ES-I3 (cell line): ENCODE results near the gene B4GALT3.

Experiments
- H3K36me3 ChIP-seq: 2 replicates; pipeline ENCODE4 v1.6.1; 2013; ENCODE audit warnings: mild to moderate bottlenecking, low read length, control low read depth, moderate library complexity; ENCODE audit not compliant: insufficient read depth
- H3K4me1 ChIP-seq: 2 replicates; pipeline ENCODE4 v1.6.1; 2013; ENCODE audit warnings: mild to moderate bottlenecking, control low read depth, low read length; ENCODE audit not compliant: insufficient read depth
- H3K9ac ChIP-seq: 2 replicates; pipeline ENCODE4 v1.6.1; 2013; ENCODE audit warnings: low read depth, mild to moderate bottlenecking, low read length, moderate library complexity
- H3K9me3 ChIP-seq: 2 replicates; pipeline ENCODE4 v1.6.1; 2013; ENCODE audit warnings: mild to moderate bottlenecking, low read length, moderate library complexity; ENCODE audit not compliant: control insufficient read depth, insufficient read depth

The B4GALT3 gene

DNA sequence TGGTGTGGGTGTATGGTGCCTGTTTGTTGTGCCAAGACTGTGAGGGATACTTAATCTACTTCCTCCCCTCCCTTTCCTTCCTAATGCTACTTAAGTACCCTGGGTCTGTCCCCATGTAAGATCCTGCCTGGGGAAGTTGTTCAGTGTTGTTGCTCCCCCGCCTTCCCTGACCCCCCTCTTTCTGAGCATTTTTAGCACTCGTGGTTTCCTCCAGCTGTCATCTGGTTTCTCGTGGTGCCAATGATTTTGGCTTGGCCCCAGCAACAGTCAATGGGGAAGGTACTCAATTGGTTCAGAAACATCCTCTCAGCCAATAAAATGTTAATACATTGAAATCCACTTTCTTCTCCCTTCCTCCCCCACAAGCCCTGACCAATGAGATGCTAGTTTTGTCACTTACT lies 8.0 kb upstream of the B4GALT3 start:
- no peaks in the 10 kb centered on the region for H3K9me3 ChIP-seq
- no peak overlapping the region for H3K9ac ChIP-seq
- peaks cover 3% of the 10 kb centered on the region; the same call in 1 of the 2 replicates for H3K4me1 ChIP-seq
- no peaks in the 10 kb centered on the region for H3K36me3 ChIP-seq

DNA sequence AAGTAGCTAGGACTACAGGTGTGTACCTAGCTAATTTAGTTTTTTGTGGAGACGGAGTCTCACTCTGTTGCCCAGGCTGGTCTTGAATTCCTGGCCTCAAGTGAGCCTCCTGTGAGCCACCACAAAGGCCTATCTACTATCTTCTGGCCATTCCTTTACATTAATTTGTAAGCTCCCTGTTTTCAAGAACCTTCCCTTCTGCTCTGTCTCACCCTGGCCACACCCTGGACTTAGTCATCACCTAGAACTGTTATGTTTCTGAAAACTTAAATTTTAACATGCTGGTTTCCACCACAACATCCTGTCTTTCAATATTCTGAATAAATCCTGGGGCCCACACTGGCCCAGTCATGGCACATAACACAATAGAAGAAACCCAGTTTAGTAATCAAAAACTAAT lies 4.9 kb upstream of the B4GALT3 start:
- Histone ChIP-seq H3K9ac (no peak overlapping the region), H3K36me3 (no peaks in the 10 kb centered on the region), H3K4me1 (peaks cover 10% of the 10 kb centered on the region; the same call in 1 of the 2 replicates), H3K9me3 (no peaks in the 10 kb centered on the region)

DNA sequence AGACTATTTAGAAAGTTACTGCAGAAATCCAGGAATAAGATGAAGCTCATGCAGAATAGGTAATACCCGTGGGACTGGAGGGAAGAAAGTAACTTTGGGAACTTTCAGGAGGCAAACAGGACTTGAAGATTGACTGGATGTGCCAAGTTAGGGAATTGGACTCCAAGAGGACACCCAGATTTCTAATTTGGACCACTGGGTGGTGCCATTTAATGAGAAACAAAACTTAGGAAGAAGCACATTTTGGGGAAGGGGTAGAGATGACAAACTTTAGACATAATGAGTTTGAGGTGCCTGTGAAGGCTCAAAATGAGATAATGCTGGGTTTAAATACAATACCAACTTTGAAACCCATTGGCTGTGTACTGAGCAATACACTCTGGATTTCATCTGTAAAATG lies 3.3 kb upstream of the B4GALT3 start:
- Histone ChIP-seq H3K9ac (no peak overlapping the region), H3K9me3 (no peaks in the 10 kb centered on the region), H3K4me1 (peaks cover 10% of the 10 kb centered on the region; the same call in 1 of the 2 replicates), H3K36me3 (no peaks in the 10 kb centered on the region)

DNA sequence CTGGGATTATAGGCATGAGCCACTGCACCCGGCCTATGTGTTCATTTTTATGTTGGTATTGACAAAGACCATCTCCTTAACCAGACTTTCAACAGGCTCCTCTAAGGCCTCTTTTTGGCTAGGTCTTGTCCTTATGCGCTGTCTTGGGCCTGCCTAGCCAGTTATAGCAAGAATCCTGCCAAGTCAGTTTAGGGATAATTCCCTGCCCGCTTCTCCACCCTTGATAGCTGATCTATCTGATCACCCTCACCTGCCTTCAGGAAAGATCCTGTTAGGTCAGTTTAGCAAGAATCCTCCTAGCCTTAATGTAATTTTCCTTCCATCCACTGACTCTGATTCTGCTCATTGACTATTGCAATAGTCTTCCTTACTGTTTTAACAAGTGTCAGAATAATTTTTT lies 2.4 kb upstream of the B4GALT3 start:
- Histone ChIP-seq H3K4me1 (peaks cover 7% of the 10 kb centered on the region; the same call in 1 of the 2 replicates), H3K9ac (no peak overlapping the region), H3K36me3 (no peaks in the 10 kb centered on the region), H3K9me3 (no peaks in the 10 kb centered on the region)

DNA sequence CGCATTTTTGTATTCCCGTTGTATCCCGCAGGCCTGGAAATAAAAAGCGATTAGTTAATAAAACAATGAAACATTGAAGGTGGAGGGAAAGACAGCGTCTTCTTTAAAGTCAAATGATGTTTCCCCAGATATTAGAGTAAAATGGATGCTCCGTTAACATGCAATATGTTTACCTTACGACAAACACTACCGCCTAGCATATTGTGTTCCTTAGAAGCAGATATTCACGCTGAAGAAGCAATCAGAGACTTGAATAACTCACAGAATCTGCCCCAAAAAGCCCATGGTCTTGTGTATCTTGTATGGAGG lies 583 bp upstream of the B4GALT3 start:
- Histone ChIP-seq H3K36me3 (no peaks in the 10 kb centered on the region; the same call in 1 of the 2 replicates), H3K9ac (peak overlapping the region; percentile 65; the same call in 1 of the 2 replicates), H3K4me1 (peaks cover 7% of the 10 kb centered on the region; the same call in 1 of the 2 replicates), H3K9me3 (no peaks in the 10 kb centered on the region)

DNA sequence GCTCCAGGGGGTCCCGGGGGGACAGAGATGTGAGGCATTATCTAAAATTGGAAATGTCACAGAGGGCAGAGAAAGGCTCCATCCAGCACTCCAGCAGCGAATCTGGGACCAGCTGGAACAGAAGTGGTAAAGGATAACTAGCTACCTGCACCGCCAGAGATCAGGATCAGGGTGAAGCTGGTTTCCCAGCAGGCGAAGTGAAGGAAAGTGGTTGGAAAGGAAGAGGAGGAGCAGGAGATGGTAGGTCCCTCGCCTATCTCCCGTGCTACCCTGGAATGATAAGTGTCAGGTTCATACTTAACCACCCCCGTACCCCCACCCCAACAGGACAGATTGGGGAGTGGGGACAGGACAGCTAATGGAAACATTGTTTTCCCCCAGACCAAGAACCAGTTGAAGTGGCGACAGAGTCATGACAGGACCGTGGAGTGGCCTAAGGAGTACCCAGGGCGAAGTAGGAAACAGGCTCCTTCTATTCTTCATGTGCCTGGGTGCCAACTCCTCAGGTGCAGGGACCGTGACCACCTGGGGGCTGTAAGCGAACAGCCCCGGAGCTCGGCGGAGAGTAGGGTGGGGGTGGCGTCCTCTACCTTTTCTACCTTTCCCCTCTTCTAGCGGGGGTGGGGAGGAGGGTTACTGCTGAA lies 717 bp downstream of the B4GALT3 start:
- Histone ChIP-seq H3K9ac (peak overlapping the region; percentile 65), H3K36me3 (peaks cover 5% of the 10 kb centered on the region), H3K9me3 (no peaks in the 10 kb centered on the region), H3K4me1 (peaks cover 7% of the 10 kb centered on the region; the same call in 1 of the 2 replicates)

DNA sequence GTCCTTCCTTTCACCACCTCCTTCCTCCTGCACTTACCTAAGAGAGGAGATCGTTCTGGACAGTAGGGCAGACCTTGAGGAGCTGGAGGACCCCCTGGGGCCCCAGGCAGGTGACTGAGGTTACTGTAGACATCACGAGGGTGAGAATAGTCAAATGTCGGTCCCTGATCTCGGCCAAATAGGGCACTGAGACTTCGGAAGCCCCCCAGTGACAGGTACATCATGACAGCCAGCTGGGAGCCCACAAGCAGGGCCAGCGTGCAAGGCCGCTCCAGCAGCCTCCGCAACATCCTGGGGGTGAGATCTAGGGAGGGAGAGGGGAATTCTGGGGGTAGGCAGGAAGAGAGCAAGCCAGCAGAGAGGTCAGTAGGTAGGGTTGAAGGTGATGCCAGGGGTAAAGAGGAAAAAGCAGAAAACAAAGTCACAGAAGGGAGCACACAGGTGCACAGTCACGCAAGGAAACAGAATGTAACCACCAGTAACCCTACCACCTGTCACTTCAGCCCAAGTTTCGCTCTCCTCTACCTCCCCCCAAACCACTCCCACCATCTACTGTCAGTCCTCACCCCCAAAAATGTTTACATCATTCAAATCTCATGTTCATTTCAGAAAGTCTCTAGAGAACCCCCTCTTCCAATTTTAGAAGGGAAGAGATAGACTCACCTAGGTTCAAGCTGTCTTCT lies 1.4 kb downstream of the B4GALT3 start:
- H3K9ac ChIP-seq, result no peak overlapping the region
- H3K36me3 ChIP-seq, result peaks cover 9% of the 10 kb centered on the region
- H3K4me1 ChIP-seq, result peaks cover 7% of the 10 kb centered on the region; the same call in 1 of the 2 replicates
- no peaks in the 10 kb centered on the region for H3K9me3 ChIP-seq

DNA sequence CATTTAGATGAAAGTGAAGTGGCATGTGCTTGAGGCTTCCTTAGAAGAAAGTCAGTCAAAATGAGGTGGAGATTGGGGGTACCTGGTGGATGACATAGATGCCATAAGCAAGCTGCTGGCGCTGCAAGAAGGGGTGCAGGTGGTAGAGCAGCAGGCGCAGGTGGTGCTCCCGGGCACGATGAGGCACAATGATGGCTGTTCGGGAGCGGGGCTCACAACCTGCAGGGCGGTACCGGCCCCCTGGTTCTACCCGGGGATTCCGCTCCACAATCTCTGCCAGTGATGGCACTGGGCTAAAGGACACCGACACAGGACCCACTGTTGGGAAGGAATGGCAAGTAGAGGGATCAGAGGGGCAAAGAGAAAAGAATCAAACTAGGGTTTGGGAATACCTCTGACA lies 2.4 kb downstream of the B4GALT3 start:
- Histone ChIP-seq H3K36me3 (peaks cover 10% of the 10 kb centered on the region), H3K9ac (no peak overlapping the region), H3K9me3 (no peaks in the 10 kb centered on the region), H3K4me1 (peaks cover 7% of the 10 kb centered on the region; the same call in 1 of the 2 replicates)

DNA sequence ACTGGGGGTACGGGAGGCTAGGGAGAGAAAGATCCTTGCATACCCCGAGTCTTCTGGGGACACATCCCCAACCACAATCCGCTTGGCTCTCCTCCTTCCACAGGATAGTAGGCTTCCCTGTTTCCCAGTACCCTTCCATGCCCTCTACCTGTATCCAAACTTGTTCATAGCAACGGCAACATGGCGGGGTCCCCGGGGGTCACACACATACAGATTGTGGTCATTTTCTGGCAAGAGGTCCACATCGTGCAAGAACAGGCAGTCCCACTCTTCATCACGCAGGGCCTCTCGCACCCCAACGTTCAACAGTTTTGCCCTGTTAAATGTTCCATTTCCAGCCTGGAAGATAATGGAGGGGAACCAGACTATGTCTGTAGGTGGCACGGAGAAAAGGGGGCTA lies 3.6 kb downstream of the B4GALT3 start:
- Histone ChIP-seq H3K9ac (no peak overlapping the region), H3K9me3 (no peaks in the 10 kb centered on the region), H3K4me1 (peaks cover 7% of the 10 kb centered on the region; the same call in 1 of the 2 replicates), H3K36me3 (peaks cover 10% of the 10 kb centered on the region)

DNA sequence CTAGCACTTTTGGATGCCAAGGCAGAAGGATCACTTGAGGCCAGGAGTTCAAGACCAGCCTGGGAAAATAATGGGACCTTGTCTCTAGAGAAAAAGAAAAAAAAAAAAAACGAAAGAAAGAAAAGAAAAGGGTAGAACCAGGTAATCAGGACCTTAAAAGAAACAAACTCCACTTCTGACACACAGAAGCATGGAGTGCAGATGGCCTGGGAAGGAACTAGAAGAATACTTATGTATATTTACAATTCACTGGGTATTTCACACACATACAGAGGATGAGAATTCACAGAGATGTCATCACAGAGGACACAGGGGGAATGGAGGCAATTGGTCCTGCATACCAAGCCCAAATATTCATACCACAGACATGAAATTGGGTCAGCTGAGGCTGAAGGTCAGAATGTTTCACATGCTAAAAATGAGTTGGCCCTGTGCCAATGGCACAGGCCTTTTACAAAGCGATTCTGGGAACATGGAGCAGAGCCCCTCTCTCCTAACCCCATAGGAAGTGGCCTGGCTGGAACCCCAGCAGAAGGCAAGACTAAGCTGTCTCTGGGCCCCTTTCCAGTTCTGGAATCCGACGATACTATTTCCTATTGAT lies 4.4 kb downstream of the B4GALT3 start:
- Histone ChIP-seq H3K9me3 (no peaks in the 10 kb centered on the region), H3K4me1 (peaks cover under 1% of the 10 kb centered on the region; the same call in 1 of the 2 replicates), H3K9ac (no peak overlapping the region), H3K36me3 (peaks cover 10% of the 10 kb centered on the region)

DNA sequence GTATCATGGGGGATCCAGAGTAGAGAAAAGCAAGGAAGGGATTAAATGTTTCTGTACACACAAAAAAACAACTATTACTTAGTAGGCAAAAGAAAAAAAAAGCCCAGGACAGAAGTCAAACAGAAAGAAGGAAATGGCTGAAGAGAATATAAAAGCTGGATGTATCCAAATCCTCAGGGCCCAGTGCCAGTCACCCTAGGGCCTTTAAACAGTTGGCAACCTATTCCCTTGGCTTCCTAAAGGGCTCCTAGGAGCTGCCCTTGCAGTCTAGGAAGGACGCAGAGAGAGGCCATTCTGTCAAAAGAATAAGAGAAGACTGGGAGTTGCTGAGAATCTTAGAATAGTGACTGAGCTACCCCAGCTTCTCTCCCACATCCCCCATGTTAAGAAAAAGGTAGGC lies 5.0 kb downstream of the B4GALT3 start:
- Histone ChIP-seq H3K9me3 (no peaks in the 10 kb centered on the region), H3K36me3 (peaks cover 10% of the 10 kb centered on the region), H3K4me1 (no peaks in the 10 kb centered on the region), H3K9ac (no peak overlapping the region)

DNA sequence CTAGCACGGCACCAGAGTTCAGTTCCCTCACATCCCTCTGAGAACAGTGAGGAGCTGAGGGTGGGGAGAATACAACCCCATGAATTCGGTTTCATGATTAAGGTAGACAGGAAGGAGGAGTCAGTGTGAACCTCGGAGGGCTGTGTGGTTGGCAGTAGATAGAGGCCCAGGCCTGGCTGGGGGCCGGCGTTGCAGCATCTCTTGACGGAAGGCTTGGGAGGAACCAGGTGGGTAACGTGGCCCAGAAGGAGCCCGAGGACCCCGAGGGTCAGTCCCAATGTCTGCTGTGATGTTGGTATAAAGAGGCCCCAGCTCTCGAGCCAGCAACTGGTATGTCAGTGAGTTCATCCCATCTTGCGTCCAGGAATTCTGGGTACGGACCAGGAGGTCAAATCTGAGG lies 5.6 kb downstream of the B4GALT3 start:
- Histone ChIP-seq H3K4me1 (no peaks in the 10 kb centered on the region), H3K36me3 (peaks cover 10% of the 10 kb centered on the region), H3K9me3 (no peaks in the 10 kb centered on the region), H3K9ac (no peak overlapping the region)

DNA sequence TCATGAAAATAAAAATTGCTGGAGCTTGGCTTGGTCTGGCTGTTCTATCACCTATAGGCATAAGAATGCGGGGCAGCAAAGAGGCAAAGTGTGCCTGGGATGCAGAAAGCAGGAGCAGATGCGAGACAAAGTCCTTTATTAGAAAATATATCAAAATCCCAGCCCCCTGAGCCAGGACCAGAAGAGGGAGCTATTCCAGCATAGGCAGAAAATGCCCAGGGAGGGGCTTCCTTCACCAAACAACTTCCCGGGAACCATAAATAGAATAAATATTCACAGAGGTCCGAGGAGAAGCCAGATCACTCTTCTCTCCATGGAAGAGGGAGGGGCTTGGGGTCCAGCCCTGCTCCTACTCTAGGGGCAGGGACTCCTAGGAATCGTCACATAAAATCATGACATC lies 6.1 kb downstream of the B4GALT3 start:
- H3K9ac ChIP-seq, result no peak overlapping the region
- H3K36me3 ChIP-seq, result peaks cover 10% of the 10 kb centered on the region
- H3K4me1 ChIP-seq, result no peaks in the 10 kb centered on the region
- H3K9me3 ChIP-seq, result no peaks in the 10 kb centered on the region

DNA sequence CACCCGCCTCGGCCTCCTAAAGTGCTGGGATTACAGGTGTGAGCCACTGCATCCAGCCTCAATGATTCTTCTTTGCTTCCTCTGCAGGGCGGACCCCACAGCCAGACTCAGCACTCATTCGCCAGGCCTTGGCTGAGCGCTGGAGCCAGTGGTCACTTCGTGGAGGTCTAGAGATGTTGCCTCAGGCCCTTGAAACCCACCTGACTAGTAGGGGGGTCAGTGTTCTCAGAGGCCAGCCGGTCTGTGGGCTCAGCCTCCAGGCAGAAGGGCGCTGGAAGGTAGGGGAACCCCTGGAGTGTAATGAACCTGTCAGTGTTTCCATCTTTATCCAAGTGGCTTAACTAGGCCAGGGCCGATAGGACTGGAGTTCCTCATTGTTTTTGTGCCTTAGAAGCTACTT lies 8.4 kb downstream of the B4GALT3 start:
- Histone ChIP-seq H3K9me3 (no peaks in the 10 kb centered on the region), H3K9ac (no peak overlapping the region), H3K4me1 (peaks cover 4% of the 10 kb centered on the region; the same call in 1 of the 2 replicates), H3K36me3 (peaks cover 10% of the 10 kb centered on the region)
